ENCODE results near the gene WHRN. TPM values are rescaled to one million over a fixed set of nuclear protein-coding genes. Genes with fewer than 3 reads are reported as not detected.

The WHRN gene
- total RNA-seq, 1 donor from 2014 or later = 9.1 TPM

GRCh38 chr9:114532561-114533237, 27.4 kb upstream of the WHRN start:
- H3K27me3 ChIP-seq = no peaks in the 10 kb centered on the region
- TF ChIP-seq CTCF (IDR thresholded peaks at IDR 0.05) = no peak
- TF ChIP-seq POLR2AphosphoS5 (IDR thresholded peaks at IDR 0.05; ENCODE audit: insufficient read depth in 1 of 2, low read depth in 1 of 2) = no peak
- TF ChIP-seq POLR2A (IDR thresholded peaks at IDR 0.05) = no peak
- DNase-seq (ENCODE audit: extremely low spot score in 2 of 2) = no peak
- no peaks in the 10 kb centered on the region for H3K4me1 ChIP-seq
- H3K27ac ChIP-seq = no peak overlapping the region
- no peaks in the 10 kb centered on the region for H3K36me3 ChIP-seq
- intact Hi-C loops (cut with DNase I) = no loop called here
- no peak overlapping the region for H3K4me3 ChIP-seq
- no peaks in the 10 kb centered on the region for H3K9me3 ChIP-seq

- Histone ChIP-seq H3K9me3 (no peaks in the 10 kb centered on the region), H3K4me3 (no peak overlapping the region), H3K27me3 (no peaks in the 10 kb centered on the region), H3K27ac (no peak overlapping the region), H3K4me1 (no peaks in the 10 kb centered on the region), H3K36me3 (no peaks in the 10 kb centered on the region)
- TF ChIP-seq POLR2A (IDR thresholded peaks at IDR 0.05) (no peak), CTCF (IDR thresholded peaks at IDR 0.05) (no peak), POLR2AphosphoS5 (IDR thresholded peaks at IDR 0.05; ENCODE audit: insufficient read depth in 1 of 2, low read depth in 1 of 2) (no peak)
- no peak for DNase-seq (ENCODE audit: extremely low spot score in 2 of 2)
- intact Hi-C loops (cut with DNase I) = no loop called here
Measured at GRCh38 chr9:114529285-114529684, 24.0 kb upstream of the WHRN start.

GRCh38 chr9:114526807-114527206, 21.5 kb upstream of the WHRN start:
- TF ChIP-seq CTCF (IDR thresholded peaks at IDR 0.05) = no peak
- TF ChIP-seq POLR2AphosphoS5 (IDR thresholded peaks at IDR 0.05; ENCODE audit: insufficient read depth in 1 of 2, low read depth in 1 of 2) = no peak
- H3K9me3 ChIP-seq = no peaks in the 10 kb centered on the region
- no peak overlapping the region for H3K4me3 ChIP-seq
- intact Hi-C loops (cut with DNase I) = no loop called here
- H3K36me3 ChIP-seq = no peaks in the 10 kb centered on the region
- no peaks in the 10 kb centered on the region for H3K4me1 ChIP-seq
- no peak overlapping the region for H3K27ac ChIP-seq
- no peaks in the 10 kb centered on the region for H3K27me3 ChIP-seq
- no peak for DNase-seq (ENCODE audit: extremely low spot score in 2 of 2)

- Histone ChIP-seq H3K4me1 (no peaks in the 10 kb centered on the region), H3K4me3 (no peak overlapping the region), H3K27ac (no peak overlapping the region), H3K27me3 (no peaks in the 10 kb centered on the region), H3K9me3 (no peaks in the 10 kb centered on the region), H3K36me3 (no peaks in the 10 kb centered on the region)
- no peak for DNase-seq (ENCODE audit: extremely low spot score in 2 of 2)
- intact Hi-C loops (cut with DNase I) = no loop called here
- TF ChIP-seq POLR2A (IDR thresholded peaks at IDR 0.05) (no peak), CTCF (IDR thresholded peaks at IDR 0.05) (no peak)
Measured at GRCh38 chr9:114525513-114525912, 20.2 kb upstream of the WHRN start.

- Histone ChIP-seq H3K4me3 (no peak overlapping the region), H3K27ac (no peak overlapping the region)
- DNase-seq (ENCODE audit: extremely low spot score in 2 of 2) = no peak
Measured at GRCh38 chr9:114524247-114524681, 19.0 kb upstream of the WHRN start.

More at GRCh38 chr9:114524247-114524681, 19.0 kb upstream of the WHRN start:
- no peaks in the 10 kb centered on the region for H3K4me1 ChIP-seq
- no peaks in the 10 kb centered on the region for H3K9me3 ChIP-seq
- no peaks in the 10 kb centered on the region for H3K27me3 ChIP-seq
- intact Hi-C loops (cut with DNase I) = no loop called here
- no peaks in the 10 kb centered on the region for H3K36me3 ChIP-seq
- TF ChIP-seq CTCF (IDR thresholded peaks at IDR 0.05) (no peak), POLR2A (IDR thresholded peaks at IDR 0.05) (no peak), POLR2AphosphoS5 (IDR thresholded peaks at IDR 0.05; ENCODE audit: insufficient read depth in 1 of 2, low read depth in 1 of 2) (no peak)
